GM12873 (cell line): Measurements from ENCODE around the gene FCHSD2.

Source experiments
- TF ChIP-seq, protein P1 (sequence below): IDR thresholded peaks from 2 replicates; pipeline ENCODE4 v1.5.1; 2012; ENCODE audit warnings: low read depth, mild to moderate bottlenecking, moderate library complexity, low read length, control low read depth; ENCODE audit not compliant: insufficient read depth; ENCODE audit errors: missing control alignments

The FCHSD2 gene

GRCh38 chr11:72840780-72841179 lies 301.3 kb downstream of the FCHSD2 start:
- TF ChIP-seq, protein P1, sequence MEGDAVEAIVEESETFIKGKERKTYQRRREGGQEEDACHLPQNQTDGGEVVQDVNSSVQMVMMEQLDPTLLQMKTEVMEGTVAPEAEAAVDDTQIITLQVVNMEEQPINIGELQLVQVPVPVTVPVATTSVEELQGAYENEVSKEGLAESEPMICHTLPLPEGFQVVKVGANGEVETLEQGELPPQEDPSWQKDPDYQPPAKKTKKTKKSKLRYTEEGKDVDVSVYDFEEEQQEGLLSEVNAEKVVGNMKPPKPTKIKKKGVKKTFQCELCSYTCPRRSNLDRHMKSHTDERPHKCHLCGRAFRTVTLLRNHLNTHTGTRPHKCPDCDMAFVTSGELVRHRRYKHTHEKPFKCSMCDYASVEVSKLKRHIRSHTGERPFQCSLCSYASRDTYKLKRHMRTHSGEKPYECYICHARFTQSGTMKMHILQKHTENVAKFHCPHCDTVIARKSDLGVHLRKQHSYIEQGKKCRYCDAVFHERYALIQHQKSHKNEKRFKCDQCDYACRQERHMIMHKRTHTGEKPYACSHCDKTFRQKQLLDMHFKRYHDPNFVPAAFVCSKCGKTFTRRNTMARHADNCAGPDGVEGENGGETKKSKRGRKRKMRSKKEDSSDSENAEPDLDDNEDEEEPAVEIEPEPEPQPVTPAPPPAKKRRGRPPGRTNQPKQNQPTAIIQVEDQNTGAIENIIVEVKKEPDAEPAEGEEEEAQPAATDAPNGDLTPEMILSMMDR = no peak

DNA sequence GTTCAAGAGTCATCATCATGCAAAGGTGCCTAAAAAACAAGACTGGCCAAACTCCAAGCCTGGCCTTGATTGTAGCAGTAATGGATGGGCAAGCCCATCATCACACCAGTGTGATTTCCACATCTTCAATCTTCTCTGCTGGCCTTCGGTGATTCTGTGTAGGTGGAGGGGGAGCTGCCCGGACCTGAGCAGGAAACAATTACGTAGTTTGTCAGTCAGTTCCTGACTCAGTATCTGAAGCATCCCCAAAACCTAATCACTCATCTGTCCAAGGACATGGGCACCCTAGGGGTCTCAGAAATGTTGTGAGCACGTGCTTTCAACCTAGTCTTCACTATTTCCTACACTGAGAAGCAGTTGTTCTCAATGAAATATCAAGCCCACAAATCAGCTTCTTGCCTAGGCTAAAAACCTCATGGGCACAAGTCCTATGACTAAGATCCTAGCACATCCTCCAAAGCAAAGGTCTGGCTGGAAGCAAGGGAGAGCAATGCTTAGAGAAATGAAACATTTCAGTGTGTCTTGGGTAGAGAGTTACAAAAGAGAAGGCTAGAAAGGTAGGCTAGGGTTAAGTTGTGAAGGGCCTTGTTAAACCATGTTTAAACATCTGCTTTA lies 303.3 kb downstream of the FCHSD2 start:
- TF ChIP-seq, protein P1 = no peak

DNA sequence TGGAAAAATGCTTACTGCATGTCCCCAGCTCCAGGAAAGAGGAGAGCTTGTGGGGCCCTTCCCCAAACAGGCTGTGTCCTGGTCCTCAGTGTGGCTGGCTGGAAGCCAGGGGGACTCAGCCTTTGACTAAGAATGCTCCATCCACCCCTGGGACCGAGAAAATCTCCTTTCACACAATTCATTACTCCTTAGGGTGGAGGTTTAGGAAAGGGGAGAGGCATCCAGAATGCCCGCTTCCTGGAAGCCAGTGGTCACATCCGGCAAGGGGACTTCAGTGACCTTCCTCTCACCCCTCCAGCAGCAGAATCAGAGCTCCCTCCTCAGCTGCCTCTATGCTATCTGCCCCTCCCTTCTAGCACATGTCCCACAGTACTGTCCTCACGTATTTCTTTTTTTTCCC lies 306.0 kb downstream of the FCHSD2 start:
- TF ChIP-seq, protein P1 = no peak

- TF ChIP-seq, protein P1 = no peak
These were observed 307.2 kb downstream of the FCHSD2 start for GRCh38 chr11:72834905-72835304.

- TF ChIP-seq, protein P1 = no peak
These were observed 308.2 kb downstream of the FCHSD2 start for GRCh38 chr11:72833811-72834493.

DNA sequence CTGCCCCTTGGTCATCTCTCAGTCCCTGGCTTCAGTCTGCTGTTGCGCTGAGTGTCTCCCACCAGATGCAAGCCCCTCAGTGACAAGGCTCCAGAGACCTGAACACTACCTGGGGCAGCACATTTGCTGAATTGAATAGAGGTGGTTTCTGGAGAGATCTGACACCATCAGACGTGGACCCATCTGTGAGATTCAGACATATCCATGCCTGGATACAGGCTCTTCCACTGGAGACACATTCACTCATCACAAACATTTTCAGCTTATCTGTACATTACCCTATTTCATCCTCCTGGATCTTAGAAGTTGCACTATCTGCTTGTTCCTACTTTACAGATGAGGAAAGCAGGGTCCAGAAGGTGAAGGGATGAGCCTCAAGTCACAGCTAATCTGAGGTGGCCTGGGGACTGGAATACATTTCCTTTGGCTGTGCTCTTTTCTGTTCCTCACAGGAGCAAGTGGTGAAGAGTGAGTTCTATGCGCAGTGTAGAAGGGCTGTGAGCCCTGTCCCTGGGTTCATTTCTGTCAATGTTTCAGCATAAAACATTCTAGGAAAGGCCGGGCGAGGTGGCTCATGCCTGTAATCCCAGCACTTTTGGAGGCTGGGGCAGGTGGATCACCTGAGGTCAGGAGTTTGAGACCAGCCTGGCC lies 308.9 kb downstream of the FCHSD2 start:
- TF ChIP-seq, protein P1 = no peak

DNA sequence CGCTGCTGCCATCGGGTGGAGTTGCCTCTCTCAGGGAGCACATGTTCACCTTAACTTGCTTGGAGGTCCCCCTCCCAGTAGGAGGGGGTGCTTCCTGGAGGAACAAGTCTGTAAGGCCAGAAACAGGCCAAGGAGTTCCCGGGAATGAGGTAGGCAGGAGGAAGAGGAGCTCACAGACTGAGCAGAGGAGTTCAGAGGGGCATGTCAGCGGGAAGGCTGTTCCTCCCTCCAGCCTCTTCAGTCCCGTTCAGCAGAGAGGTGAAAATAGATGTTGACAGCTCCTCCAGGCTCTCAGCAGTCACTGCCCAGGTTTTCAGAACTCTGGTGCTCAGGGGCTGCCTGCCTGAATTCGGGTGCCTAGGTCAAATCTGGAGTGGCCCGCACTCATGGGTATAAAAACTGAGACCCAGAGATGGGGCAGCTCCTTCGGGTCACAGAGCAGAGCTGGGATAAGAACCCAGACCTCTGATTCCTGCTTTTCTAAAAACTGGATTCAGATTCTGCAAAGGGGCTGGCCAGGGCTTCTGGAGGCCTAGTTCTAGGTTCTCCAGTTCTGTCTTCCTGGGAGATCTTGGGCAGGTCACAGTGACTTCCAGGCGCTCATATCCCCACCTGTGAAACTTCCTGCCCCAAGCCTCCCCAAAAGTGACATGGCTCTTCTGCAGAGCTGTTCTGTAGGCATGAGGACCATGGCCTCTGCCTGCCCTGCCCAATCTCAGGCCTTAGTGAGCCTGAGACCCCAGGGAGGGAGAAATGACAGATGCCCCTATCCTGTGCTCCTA lies 309.6 kb downstream of the FCHSD2 start:
- TF ChIP-seq, protein P1 = no peak
